Non-pigmented ciliary epithelial cell (primary cell): ENCODE measurements around the gene ATRNL1.

Source experiments
- DNase-seq: peaks from one replicate; pipeline ENCODE4 v3.0.0-alpha.2; 2010; ENCODE audit warnings: low read depth

Gene ATRNL1

DNA sequence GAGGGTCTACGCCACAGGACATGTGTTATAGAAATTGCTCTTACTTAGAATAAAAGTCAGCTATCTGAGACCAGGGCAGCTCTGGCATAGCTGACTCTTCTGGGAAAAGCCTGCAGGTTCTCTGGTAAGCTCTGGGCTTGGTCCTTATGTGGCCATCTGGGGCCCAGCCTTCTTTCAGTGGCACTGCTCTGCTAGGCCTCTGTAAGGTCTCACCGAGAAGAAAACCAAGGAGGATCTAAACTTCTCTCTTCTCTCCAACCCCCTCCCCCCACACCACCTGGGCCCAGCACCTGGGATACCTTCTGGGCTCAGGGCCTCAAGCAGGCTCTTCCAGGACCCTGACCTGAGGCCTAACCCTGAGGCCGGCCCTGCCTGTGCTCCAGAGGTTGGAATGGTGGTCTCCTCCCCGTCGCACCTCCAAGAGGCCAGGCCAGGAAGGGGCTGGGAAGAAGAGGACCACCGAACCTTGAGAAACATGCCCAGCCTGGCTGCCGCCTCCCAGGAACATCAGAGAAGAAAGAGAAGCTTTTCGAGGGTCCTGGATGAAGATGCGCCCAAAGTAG, 856.2 kb downstream of the ATRNL1 start:
- DNase-seq, result no peak

DNA sequence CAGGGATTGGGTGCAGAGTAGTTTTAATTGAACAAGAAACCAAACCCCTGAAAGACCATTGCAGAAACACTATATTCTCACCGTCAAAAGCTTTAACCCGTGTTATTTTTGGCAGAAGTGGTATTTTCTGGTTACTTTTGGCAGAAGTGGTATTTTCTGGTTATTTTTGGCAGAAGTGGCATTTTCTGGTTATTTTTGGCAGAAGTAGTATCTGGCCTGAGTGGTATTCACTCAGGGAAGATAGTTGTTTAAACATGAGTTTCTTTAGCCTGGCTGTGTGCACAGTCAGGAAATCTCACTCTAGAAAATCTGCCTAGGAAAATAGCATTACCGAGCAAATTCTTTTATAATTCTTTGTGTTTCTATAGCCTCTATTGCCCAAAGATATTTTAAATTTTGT, 857.2 kb downstream of the ATRNL1 start:
- DNase-seq, result no peak

DNA sequence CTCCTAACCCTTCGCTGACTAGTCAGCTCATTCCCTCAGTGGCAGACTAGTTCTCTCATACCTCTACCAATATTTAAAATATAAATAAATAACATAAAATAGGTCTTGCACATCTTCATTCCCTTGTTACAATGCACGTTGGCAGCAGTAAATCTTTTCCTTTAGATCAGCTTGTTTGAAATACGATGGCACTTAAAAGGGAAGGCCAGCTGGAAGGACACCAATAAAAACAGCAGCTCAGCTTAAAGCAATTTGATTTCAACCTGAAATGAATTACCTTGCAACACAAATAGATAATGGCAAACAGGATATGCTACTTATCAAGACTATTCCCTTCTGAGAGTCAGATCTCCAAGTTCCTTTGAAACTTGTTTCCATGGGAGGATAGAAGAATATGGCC, 858.1 kb downstream of the ATRNL1 start:
- no peak for DNase-seq

DNA sequence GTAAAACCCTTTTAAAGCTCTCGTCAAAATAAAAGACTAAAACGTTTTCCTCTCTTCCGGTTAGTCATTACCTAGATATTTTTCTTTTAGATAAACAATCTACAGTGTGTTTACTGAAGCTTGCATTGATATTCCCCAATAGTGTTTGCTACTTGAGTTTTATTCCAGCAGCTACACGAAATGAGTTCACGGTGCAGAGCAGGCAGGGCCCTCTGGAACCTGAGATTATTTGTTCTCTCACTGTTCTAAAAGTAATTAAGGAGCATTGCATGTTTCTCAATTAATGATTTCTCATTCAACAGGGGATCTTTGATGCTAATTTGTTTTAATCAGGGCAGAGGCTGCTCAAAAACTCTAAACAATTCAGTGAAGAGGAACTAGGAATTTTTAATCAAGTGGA, 860.1 kb downstream of the ATRNL1 start:
- DNase-seq, result no peak

DNA sequence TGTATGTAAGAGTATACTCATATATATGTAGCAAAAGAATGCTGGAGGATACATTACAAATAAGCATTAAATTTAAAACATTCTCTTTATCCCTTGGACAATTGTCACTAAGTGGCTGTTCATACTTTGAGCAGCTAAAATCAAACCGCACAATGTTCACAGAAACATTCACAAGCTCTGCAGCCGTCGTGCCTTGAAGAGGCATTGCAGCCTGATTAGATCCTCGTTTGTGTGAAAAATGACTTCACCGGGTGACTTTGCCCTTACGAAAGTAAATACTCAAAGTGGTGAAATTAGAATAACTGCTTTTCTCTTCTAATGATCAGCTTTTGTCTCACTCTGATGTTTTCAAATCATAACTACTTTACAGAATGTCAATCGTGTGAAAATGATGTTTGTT, 860.8 kb downstream of the ATRNL1 start:
- no peak for DNase-seq

DNA sequence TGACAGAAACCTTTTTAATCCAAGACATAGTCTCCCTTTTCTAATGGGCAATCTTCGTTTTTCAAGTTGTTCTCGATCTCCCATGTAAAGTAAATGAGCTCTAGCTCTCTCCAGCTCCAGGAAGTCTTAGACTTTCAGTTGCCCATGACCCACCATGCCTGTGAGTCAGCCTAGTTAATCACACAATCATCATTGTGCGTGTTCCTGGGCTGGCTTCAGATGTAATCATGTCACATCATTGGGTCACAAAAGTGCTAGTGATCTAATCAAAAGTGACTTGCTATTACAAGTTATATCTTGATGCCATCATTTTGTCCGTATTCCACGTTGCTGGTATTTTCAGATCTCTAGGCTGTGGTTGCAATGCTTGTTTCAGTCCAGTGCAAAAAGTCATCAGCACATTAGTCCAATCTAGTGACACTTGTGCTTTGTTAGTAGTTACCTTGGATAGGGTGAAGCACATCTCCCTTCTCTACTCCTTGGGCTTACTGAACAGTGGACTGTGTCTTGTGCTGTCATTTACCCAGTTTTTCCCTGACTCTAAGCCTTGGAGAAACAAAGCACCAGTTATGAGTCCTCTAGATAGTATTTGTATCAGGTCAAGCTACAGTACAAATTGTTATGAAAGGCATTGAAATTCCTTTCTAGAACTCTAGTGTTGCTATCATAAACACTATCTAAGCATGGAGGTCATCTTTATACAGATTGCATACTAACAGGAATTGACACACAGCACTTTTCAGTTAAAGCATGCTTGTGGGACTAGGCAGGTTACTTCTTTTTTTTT, 863.3 kb downstream of the ATRNL1 start:
- no peak for DNase-seq

DNA sequence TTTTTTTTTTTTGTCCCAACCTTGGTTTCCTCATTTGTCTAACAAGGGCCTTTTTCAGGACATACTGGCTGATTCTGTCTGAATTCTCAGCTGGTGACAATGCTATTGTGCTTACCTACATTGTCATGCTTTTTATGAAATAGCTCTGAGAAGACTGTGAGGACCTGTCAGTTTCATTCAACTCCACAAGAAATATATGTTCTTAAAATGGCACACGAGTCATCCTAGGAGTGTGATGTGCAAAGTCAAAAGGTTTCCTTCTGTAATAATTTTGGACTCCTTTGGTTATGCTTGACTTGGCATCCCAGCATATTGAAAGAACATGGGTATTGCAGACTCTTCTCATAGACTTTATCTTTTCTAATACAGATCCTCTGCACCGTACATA, 863.8 kb downstream of the ATRNL1 start:
- DNase-seq, result no peak

DNA sequence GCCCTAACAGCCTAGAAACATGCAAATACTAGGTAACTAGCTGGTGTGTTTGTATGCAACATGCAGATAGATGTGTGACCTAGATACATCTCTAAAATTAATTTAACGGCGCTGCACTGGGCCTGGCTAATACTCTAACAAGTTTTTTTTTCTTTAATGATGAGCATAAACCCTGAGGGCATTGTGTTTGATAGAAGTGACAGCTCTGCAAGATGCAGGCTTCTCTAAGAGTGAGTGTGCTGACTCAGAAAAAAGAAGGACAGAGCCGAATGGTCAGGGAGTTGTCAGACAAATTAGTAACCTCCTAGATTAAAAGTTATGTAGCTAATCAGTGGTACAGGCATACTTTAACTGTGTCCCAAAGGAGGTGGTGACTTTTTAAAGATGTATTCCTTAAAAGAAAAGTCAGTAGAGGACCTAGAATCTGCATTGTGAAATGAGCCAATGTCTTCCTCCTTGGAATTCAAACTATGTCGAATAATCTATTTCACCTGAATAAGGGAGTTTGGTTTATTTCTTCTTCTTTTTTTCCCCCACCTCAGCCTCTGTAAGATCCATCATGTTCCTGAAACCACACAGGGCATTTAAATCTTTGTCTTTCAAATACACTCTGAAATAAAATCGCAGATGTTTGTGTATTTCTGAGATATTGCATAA, 864.7 kb downstream of the ATRNL1 start:
- DNase-seq, result no peak

DNA sequence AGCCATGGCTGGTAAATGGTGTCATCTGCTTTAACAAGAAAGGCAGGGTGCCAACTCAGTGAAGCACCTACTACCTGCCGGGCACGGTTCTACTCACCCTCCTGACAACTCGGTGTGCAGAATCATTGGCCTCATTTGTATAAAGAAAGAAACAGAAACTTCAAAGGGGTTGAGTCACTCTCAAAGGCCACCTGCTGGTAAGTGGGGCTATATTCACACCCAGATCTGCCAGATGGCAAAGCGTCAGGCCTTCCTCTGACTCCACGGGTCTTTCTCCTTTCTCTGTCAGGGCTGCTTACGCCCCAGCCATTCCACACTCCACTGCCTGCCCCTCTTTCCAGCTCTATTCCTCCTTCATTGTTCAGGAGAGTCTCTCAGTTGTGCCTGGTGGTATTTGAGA, 870.7 kb downstream of the ATRNL1 start:
- DNase-seq, result no peak

DNA sequence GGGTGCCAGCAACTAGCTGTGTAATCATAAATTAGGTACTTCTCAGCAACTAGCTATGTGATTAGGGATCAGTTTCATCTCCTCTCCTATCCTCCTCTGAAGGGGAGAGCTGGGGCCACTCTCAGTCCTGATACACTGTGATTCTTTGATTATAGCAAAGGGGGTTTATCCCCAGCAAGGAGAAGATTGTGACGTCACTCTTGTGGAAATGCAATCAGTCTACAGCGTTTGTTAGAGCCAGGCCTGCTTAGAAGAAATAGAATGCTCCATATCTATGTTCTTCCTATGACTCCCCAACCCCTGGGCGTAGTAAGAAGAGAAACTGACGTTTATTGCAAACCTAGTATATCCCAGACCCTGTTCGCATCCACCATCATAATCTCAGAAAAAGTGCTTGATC, 871.7 kb downstream of the ATRNL1 start:
- DNase-seq, result no peak

DNA sequence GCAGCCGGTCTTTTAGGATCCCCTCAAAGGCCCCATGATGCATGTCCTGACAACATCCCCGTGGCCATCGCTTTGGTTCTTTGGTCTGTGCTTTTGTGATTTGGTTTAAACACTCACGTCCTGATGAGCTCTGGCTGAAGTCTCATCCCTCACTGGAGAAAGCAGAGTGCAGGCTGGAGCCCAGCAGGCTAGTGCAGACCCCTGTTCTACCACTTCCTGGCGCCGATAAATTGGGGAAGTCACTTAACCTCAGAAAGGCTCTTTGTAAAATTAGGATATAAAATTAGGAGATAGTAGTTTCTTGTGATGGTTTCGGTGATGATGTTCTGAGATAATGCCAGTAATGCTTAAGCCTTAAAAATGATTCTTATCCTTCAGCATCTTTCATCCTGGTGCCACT, 872.2 kb downstream of the ATRNL1 start:
- no peak for DNase-seq

DNA sequence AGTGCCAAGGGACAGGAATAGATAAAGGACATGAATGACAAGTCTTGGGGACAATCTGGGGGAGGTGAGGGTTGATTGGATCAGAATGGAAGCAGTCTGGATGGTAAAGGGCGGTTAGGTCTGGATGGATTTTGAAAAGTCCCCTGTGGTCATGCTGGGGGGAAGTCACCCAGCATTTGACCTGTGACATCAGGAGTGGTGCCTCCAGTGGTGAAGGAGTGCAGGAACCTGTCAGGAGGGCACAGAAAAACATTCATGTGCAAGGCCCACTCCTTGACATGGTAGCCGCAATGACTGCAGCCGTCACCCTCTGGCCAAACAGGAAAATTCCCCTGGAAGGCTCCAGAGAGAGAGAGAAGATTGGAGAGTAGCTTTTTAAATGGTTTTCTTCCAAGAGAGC, 875.1 kb downstream of the ATRNL1 start:
- DNase-seq, result no peak

DNA sequence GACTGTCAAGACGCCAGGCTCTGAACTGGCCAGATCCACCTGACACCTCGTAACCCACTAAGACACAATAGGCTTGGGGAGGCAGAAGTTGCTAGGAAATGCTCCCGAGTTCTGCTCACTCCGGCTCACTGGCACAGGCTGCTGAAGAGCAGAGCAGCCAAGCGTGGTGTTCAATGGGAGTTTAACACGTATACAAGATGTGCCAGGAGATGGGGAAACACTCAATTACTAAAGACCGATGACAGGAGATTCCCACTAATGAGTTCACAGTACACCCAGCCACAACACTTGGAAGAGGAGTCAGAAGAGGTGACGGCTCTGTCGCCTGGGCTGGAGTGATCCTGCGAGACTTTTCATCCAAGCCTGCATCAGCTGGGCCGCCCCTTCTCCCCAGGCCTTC, 876.4 kb downstream of the ATRNL1 start:
- DNase-seq, result no peak

DNA sequence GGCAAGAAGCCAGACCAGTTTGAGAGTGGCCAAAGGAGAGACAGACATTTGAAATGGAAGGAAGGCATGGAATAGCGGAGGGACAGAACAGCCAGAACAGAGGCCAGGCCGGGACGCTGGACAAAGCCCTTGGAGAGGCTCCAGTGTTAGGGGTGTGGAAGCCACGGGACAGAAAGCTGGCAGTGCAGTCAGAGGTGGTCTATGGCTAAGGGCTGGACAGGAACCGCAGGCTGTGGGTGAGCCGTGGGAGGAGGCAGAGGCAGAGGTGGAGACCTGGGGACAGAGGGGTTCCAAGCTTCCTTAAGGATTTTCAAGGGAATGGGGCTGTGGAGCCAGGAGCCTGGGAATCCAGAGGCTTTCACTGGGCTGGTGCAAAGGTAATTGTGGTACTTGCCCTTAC, 878.8 kb downstream of the ATRNL1 start:
- no peak for DNase-seq

DNA sequence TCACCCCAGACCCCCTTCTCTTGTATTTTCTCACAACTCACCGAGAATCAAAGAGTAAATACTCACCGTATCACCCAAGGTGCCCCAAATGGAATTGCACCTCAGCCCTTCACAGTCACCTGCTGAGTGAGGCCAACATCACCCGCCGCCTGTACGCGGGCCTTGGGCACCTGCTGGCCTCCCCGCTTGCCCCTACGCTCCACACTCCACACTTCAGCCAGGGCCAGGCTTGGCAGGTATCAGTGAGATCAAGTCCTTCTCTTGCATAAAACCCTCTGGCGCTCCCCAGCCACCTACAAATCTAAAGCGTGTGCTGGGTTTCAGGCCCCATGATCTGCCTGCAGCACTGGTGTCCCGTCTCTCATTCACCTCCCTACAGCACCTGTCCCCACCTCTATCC, 879.3 kb downstream of the ATRNL1 start:
- no peak for DNase-seq

DNA sequence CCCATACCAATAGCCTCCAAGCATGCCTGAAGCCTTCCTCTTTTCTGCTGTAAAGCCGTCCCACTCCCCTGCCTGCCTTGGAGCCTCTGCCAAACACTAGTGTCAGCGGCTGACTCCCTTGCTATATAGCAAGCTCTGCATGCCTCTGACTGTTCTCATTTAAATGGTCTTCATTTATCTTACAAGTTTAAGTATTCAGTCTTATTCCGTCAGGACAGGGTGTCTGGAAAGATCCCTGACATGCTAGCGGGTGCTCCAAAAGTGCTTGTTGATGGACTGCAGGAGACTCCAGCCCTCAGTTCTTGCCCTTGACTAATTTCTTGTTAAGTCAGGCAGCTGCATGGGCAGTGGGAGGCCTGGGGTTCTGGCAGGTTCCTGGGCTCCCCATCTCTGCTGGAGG, 881.2 kb downstream of the ATRNL1 start:
- DNase-seq, result no peak

DNA sequence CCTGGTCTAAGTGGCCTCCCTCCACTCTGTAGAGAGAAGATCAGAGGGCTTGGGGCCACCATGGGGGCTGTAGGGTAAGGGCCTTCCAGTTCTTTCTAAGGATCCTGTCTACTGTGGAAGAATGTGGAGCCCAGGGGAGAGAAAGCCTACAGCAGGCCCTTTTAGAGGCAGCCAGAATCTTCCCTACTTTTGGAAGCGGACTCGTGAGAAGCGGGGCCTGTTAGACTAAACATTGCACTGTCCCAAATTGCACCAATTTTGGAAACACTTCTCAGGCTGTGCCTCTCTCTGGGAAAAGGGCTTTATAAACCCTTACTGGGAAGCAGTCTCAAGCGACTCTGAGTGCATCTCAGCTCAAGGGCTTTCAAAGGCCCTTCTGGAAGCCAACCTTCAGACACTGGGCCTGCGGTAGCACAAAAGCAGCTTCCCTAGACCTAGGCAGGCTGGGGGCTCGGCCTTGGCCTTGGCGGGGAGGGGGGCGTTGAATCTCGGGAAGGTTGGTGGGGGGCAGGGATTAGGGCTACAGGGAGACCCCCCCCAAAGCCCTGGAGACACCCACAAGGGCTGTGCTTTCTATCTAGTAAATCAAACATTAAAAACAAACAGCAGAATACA, 881.8 kb downstream of the ATRNL1 start:
- DNase-seq, result no peak

DNA sequence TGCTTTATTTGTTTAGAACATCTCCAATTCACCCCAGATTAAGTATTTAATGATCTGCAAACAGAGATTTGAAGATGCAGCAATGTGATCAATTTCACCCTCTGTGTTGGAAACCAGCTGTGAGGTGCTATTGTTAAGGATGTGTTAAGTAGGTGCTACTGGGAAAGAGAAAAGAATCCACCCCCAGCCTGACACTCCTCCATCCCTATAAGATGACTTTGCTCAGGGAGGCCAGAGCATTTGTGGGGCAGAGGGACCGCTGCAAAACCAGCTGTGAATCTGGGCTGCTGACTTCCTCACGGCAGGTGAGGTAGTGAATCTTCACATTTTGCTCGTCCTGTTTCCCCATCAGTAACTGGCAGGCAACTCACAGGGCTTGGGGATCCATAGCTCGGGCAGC, 882.3 kb downstream of the ATRNL1 start:
- no peak for DNase-seq

DNA sequence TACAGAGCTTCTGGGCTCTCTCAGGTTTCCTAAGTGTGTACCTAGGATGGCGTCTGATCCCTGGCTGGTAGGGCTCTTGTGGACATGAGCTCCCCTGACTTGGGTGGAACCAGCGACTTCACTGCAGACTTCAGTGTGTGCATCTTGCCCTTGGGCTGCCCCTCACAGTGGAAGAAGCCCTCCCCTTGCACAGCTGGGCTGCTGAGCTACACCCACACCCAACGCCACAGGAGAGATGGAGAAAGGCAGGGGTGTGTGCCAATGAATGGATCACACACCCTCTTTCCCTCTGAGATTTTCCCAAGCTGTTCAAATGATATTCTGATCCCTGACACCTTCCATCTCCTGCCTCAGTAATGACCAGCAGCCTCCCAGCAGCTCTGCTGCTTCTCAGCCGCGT, 883.2 kb downstream of the ATRNL1 start:
- DNase-seq, result no peak

DNA sequence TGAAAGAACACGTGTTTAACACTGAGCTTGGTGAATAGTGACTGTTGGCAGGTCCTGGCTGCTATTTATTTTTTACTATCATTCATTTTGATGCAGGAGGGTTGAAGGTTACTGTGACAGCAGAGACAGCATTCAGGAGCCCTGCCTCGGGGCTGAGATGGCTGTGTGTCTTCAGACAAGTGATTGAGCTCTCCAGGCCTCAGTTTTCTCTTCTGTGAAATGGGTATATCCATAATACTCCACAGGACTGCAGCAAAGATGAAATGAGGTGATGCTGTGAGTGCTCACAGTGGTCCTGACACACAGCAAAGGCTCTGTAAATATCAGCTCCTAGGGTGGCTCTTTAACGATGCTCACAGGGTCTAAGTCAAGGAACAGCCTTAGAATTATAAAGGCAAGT, 884.7 kb downstream of the ATRNL1 start:
- DNase-seq, result no peak

DNA sequence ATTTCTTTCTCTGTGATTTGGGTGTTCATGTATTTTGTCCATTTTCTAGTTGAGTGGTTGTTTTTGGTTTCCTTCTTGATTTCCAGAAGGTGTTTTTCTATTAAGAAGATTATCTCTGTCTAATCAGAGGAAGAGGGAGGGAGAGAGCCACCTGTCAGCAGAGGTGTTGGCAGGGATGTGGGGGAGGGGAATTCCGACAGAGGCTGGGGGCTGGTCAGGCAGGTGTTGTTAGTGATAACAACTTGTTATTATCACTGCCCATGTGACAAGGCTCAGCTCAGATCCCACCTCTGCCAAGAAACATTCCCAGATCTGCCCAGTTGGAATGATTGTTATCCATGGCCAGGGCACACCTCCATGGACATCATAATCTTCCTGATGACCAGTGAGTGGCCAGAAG, 886.4 kb downstream of the ATRNL1 start:
- no peak for DNase-seq

DNA sequence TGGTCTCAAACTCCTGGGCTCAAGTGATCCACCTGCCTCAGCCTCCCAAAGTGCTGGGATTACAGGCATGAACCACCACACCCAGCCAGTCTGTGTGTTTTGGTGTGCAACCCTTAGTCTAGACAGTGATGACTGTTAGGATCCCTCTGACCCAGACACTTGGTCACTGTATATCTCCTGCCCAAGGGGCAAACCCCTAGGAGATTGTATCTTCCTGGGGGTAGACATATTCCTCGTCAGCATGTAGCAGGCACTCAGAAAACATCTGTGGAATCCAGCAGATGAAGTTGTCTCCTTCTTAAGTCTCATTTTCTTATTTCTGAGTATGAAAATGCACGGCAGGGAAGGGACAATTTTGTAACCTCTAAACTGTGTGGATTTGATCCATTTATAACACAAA, 887.3 kb downstream of the ATRNL1 start:
- no peak for DNase-seq

DNA sequence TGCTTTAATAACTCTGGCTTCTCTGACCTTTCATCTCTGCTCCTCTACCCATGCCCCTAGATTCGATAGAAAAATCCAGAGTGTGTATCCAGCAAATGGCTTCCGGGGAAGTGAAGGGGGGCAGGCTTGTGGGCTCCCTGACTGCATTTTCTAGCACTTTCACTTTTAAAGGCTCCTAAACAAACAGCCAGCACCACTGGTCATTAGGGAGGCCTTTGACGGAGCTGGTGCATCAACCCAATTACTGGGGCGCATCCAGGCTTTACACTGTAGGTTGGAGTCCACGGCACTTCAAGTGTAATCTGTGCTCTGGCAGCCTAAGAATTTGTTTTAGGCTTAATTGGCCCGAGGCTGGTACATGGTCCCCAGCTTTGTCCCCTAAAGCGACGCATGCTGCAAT, 887.9 kb downstream of the ATRNL1 start:
- no peak for DNase-seq
